HFFc6 (cell line): Measurements from ENCODE around the gene ARHGAP40. TPM values are rescaled to one million over a fixed set of nuclear protein-coding genes. Genes with fewer than 3 reads are reported as not detected.

Source experiments
- DNase-seq: peaks from one replicate; pipeline ENCODE4 v3.0.0-alpha.2; 2018
- H3K27ac Mint-ChIP-seq: 2 replicates; pipeline ENCODE4 v1.8.0; 2020; ENCODE audit warnings: mild to moderate bottlenecking, mixed read lengths
- H3K27me3 Mint-ChIP-seq: 2 replicates; pipeline ENCODE4 v1.8.0; 2021; ENCODE audit warnings: mild to moderate bottlenecking, moderate library complexity, mixed read lengths; ENCODE audit not compliant: insufficient read depth
- H3K36me3 Mint-ChIP-seq: 2 replicates; pipeline ENCODE4 v1.8.0; 2021; ENCODE audit warnings: low read depth, mixed read lengths
- H3K4me1 Mint-ChIP-seq: 2 replicates; pipeline ENCODE4 v1.8.0; 2020; ENCODE audit warnings: low read depth, mixed read lengths
- H3K4me3 Mint-ChIP-seq: 2 replicates; pipeline ENCODE4 v1.8.0; 2020; ENCODE audit warnings: mild to moderate bottlenecking, moderate library complexity, mixed read lengths
- H3K9me3 Mint-ChIP-seq: 2 replicates; pipeline ENCODE4 v1.8.0; 2020; ENCODE audit warnings: mild to moderate bottlenecking, mixed read lengths
- total RNA-seq, 6 experiments: library from RNA; stranded (reverse); fragmentation: NEBNext Ultra II Directional; extraction: Animal tissue kit (Norgen Biotek cat#: 25700); gene quantifications; 2 replicates in 1 of 6; 3 replicates in 5 of 6; pipeline ENCODE4 v1.2.3, GENCODE V29; 2021
- TF ChIP-seq, protein P1 (sequence below): fragments of 200-600 bp; sonication (generic); IDR thresholded peaks from 2 replicates; pipeline ENCODE4 v1.5.0; 2021; ENCODE audit warnings: antibody characterized with exemption, mild to moderate bottlenecking

ARHGAP40 gene
- total RNA-seq, 6 experiments from 2014 or later = 0.09 to 0.75 (median 0.48) TPM; not detected in 1

DNA sequence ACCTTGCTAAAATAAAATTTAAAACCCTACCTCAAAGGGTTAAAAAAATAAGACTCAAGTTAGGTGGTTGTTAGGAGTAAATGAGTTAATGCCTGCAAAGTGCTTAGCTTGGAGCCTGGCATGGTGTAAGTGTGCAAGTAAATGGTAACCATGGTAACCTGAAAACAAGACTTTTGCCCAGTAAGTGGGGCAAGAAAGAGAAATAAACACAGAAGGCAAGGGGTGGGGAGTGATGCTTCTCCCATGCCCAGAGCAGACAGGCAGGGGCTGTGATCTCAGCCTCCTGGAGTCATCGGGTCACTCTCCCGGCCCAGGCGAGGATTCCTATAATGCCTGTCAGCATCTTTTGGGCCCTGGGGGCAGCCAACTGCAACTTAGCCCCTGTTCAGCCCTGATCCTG lies 63.5 kb downstream of the ARHGAP40 start:
- no peaks in the 10 kb centered on the region for H3K36me3 Mint-ChIP-seq
- H3K4me1 Mint-ChIP-seq = no peaks in the 10 kb centered on the region
- no peak for DNase-seq
- H3K27me3 Mint-ChIP-seq = peaks cover 53% of the 10 kb centered on the region
- TF ChIP-seq, protein P1, sequence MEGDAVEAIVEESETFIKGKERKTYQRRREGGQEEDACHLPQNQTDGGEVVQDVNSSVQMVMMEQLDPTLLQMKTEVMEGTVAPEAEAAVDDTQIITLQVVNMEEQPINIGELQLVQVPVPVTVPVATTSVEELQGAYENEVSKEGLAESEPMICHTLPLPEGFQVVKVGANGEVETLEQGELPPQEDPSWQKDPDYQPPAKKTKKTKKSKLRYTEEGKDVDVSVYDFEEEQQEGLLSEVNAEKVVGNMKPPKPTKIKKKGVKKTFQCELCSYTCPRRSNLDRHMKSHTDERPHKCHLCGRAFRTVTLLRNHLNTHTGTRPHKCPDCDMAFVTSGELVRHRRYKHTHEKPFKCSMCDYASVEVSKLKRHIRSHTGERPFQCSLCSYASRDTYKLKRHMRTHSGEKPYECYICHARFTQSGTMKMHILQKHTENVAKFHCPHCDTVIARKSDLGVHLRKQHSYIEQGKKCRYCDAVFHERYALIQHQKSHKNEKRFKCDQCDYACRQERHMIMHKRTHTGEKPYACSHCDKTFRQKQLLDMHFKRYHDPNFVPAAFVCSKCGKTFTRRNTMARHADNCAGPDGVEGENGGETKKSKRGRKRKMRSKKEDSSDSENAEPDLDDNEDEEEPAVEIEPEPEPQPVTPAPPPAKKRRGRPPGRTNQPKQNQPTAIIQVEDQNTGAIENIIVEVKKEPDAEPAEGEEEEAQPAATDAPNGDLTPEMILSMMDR = no peak
- H3K9me3 Mint-ChIP-seq = no peaks in the 10 kb centered on the region
- H3K4me3 Mint-ChIP-seq = no peak overlapping the region
- no peak overlapping the region for H3K27ac Mint-ChIP-seq

DNA sequence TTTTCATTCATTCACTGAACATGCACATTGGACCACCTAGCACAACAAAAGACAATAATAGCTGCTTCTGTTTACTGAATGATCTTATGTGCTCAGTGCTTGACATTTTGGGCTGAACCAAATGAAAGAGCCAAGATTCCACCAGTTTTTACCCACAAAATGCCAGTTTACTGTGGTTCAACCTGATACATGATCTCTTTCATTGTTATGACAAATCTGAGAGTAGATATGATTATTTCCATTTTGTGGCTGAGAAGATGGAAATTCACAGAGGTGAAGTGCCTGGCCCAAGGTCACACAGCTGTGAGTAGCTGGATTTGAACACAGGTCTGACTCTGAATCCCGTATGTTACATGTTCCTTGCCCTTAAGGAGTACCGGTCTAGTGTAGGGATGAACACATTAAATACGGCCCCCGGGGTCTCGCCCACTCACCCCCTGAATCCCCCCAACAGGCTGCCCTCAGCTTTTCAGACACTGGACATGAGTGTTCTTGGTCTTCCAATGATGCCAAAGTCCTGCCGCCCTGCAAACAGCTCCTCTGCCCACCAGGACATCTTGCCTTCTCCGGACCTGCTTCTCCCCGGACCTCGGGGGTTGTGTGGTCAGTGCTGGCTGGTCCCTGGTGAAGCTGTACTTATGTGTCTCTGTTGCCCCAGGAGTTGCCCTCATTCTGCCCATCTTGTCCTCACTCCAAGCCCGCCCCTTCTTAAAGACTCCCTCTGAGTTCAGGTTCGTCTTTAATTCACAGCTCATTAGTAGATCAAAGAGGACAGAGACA lies 64.1 kb downstream of the ARHGAP40 start:
- TF ChIP-seq, protein P1 = no peak
- DNase-seq = no peak
- no peaks in the 10 kb centered on the region for H3K4me1 Mint-ChIP-seq

DNA sequence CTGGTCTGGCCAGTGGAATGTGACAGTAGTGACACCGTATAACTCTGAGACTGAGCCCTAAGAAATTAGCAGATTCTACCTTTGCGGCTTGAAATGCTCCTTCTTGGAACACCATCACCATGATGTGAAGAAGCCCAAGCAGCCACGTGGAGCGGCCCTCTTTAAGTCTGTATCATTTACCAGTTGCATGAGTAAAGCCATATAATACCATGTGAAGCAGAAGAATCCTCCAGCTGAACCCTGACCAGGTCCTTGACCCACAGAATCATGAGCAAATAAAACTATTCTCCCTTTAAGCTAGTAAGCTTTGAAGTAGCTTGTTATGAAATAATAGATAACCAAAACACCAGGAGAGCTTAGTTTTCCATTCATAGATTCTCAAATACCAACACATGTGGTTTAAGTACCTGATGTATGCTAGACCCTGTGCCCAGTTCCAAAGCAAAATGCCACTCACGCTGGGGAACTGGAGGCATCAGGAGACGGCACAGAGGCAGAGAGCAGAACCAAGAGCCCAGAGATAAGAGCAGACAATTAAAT lies 65.9 kb downstream of the ARHGAP40 start:
- Mint-ChIP-seq H3K36me3 (no peaks in the 10 kb centered on the region), H3K27ac (no peak overlapping the region), H3K9me3 (no peaks in the 10 kb centered on the region), H3K27me3 (peaks cover 54% of the 10 kb centered on the region), H3K4me1 (no peaks in the 10 kb centered on the region), H3K4me3 (no peak overlapping the region)
- no peak for DNase-seq
- TF ChIP-seq, protein P1 = no peak

More for the DNA sequence above, 64.1 kb downstream of the ARHGAP40 start:
- Mint-ChIP-seq H3K27ac (no peak overlapping the region), H3K36me3 (no peaks in the 10 kb centered on the region), H3K4me3 (no peak overlapping the region), H3K27me3 (peaks cover 49% of the 10 kb centered on the region), H3K9me3 (no peaks in the 10 kb centered on the region)

DNA sequence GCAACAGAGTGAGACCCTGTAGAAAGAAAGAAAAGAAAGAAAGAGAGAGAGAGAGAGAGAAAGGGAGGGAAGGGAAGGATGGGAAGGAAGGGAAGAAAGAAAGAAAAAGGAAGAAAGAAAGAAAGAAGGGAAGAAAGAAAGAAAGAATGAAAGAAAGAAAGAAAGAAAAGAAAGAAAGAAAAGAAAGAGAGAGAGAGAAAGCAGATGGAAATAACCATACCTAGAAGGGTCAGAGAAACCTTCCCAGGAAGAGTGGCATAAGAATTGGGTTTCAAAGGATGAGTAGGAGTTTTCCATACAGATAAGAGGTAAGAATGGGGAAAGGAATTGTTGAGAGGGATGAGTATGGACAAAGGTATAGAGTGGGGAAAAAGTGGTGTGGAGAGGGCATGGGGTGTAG lies 68.1 kb downstream of the ARHGAP40 start:
- DNase-seq = no peak
- H3K9me3 Mint-ChIP-seq = no peaks in the 10 kb centered on the region
- H3K27me3 Mint-ChIP-seq = peaks cover 55% of the 10 kb centered on the region
- no peak overlapping the region for H3K27ac Mint-ChIP-seq
- H3K36me3 Mint-ChIP-seq = no peaks in the 10 kb centered on the region
- TF ChIP-seq, protein P1 = no peak
- H3K4me1 Mint-ChIP-seq = peaks cover 6% of the 10 kb centered on the region; the same call in 1 of the 2 replicates
- H3K4me3 Mint-ChIP-seq = no peak overlapping the region

DNA sequence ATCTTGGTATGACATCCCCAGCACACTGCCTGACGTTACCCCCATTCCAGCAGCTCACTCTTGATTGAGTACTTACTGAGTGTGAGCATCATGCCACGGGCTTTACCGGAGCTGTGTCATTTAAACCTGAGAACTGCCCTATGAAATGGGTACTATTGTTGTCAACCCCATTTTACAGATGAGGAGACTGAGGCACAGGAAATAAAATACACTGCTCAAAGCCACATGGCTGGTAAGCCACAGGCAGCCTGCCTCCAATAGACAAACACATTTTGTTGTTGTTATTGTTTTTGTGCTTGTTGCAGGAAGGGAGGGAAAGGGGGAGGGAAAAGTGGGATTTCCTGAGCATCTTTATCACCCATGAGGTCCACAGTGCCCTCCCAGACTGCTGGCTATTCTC lies 69.2 kb downstream of the ARHGAP40 start:
- TF ChIP-seq, protein P1 = no peak
- peaks cover 6% of the 10 kb centered on the region; the same call in 1 of the 2 replicates for H3K4me1 Mint-ChIP-seq
- no peak overlapping the region for H3K27ac Mint-ChIP-seq
- H3K4me3 Mint-ChIP-seq = no peak overlapping the region
- DNase-seq = no peak
- peaks cover 55% of the 10 kb centered on the region for H3K27me3 Mint-ChIP-seq
- no peaks in the 10 kb centered on the region for H3K9me3 Mint-ChIP-seq
- H3K36me3 Mint-ChIP-seq = no peaks in the 10 kb centered on the region
